ENCODE measurements around the gene CPOX. TPM values are rescaled to one million over a fixed set of nuclear protein-coding genes. Genes with fewer than 3 reads are reported as not detected.

CPOX gene
- total RNA-seq, 1 donor from 2014 or later, result 15.8 TPM

DNA sequence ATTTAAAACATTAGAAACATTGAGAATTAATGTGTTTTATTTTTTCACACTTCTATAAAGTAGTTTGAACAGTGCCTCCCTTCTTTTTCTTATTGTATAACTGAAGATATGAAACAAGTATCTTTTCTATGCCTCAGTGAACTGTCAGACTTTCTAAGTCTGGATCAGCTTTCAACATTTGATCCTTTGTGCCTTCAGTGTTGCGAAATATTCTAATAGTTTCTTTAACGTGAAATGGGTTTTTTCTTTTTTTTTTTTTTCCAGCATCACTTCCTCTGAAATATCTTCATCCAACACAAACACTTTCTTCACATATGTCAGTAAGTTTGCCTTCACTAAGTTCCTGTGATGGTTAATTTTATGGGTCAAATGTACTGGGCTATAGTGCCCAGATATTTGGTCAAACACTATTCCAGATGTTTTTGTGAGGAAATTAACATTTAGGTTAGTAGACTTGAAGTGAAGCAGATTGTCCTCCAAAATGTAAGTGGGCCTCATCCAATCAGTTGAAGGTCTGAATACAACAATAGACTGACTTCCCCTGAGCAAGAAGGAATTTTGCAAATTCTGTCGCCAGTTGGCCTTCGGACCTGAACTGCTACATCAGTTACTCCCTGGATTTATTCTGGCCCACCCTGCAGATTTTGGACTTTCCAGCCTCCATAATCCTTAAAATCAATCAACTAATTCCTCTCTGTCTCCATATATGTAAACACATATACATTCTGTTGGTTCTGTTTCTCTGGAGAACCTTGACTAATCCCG, 6.4 kb upstream of the CPOX start:
- Histone ChIP-seq H3K27ac (no peak overlapping the region), H3K27me3 (no peaks in the 10 kb centered on the region), H3K4me1 (no peaks in the 10 kb centered on the region), H3K9me3 (no peaks in the 10 kb centered on the region), H3K4me3 (no peak overlapping the region), H3K36me3 (no peaks in the 10 kb centered on the region)
- ATAC-seq (no peak), DNase-seq (no peak)
- intact Hi-C loops (cut with DNase I), result loop anchor here (10.0 kb wide), 1 partner anchor 205 kb away; no protein-coding TSS in a partner anchor
- TF ChIP-seq, protein P1, sequence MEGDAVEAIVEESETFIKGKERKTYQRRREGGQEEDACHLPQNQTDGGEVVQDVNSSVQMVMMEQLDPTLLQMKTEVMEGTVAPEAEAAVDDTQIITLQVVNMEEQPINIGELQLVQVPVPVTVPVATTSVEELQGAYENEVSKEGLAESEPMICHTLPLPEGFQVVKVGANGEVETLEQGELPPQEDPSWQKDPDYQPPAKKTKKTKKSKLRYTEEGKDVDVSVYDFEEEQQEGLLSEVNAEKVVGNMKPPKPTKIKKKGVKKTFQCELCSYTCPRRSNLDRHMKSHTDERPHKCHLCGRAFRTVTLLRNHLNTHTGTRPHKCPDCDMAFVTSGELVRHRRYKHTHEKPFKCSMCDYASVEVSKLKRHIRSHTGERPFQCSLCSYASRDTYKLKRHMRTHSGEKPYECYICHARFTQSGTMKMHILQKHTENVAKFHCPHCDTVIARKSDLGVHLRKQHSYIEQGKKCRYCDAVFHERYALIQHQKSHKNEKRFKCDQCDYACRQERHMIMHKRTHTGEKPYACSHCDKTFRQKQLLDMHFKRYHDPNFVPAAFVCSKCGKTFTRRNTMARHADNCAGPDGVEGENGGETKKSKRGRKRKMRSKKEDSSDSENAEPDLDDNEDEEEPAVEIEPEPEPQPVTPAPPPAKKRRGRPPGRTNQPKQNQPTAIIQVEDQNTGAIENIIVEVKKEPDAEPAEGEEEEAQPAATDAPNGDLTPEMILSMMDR (IDR thresholded peaks at IDR 0.05), result no peak

DNA sequence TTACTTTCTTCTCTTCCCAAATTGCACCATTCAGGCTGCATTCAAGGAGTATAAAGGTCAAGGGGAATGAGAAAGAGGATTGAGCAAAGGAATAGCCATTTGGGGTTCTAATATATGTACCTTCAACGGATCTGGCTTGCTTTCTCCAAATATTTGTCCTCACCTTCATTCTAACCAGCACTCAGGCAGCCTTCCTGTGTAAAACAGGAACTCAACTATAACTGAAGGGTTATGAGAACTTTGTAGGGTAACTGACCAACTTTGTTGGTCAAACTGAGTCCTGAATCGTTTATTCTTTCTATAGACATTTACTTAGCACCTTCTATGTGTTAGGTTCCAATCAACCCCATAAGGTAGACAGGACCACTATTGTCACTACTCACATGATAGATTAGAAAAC, 5.1 kb upstream of the CPOX start:
- no peaks in the 10 kb centered on the region for H3K9me3 ChIP-seq
- H3K4me1 ChIP-seq, result no peaks in the 10 kb centered on the region
- intact Hi-C loops (cut with DNase I), result loop anchor here (10.0 kb wide), 1 partner anchor 206 kb away; no protein-coding TSS in a partner anchor
- DNase-seq (no peak), ATAC-seq (no peak)
- no peaks in the 10 kb centered on the region for H3K36me3 ChIP-seq
- H3K27ac ChIP-seq, result no peak overlapping the region
- TF ChIP-seq, protein P1 (IDR thresholded peaks at IDR 0.05), result no peak
- H3K4me3 ChIP-seq, result no peak overlapping the region
- no peaks in the 10 kb centered on the region for H3K27me3 ChIP-seq

DNA sequence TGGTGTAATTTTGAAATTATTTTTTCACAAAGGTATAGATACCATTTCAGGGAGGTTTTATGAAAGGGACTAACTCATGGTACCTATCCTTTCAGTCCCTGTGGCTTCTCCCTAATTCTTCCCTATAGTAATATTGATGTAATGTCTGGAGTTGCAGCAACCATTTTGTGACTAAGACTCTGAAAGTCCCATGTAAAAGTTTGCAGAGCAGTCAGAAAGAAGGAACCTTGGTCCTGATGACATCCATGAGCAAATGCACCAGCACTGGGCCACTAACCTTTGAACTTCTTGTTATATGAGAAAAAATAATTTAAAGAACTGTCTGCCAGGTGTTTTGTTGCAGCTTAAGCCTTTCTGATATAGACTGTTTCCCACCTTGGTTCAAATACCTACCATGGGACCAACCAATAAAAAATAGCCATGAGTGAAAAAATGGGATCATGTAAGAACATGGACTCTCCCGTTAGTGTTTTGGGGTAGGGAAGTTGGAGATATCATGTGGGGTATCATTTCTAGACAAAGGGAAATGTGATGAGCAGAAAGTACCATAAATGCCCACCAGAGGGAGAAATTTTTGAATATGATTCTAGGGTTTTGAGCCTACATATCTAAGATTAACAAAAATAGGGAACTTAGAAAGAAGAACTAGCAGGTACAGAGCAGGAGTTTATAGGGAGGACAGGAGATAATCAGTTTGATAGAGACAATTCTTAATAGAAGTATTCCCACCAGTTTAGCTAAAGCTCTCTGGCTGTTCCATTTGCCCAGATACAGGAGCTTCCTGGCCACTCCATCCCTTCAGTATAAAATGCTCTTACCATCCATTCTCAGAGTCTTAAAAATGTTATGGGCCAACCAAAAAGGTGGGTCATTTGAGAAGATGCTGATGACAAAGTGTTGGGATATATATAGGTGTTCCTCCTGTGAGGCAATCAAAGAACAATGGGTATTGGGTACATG, 3.4 kb upstream of the CPOX start:
- peak; percentile 3 for ATAC-seq
- DNase-seq, result no peak
- H3K9me3 ChIP-seq, result no peaks in the 10 kb centered on the region
- H3K27ac ChIP-seq, result no peak overlapping the region
- H3K36me3 ChIP-seq, result no peaks in the 10 kb centered on the region
- no peaks in the 10 kb centered on the region for H3K27me3 ChIP-seq
- intact Hi-C loops (cut with DNase I), result loop anchor here (10.0 kb wide), 1 partner anchor 208 kb away; no protein-coding TSS in a partner anchor
- TF ChIP-seq, protein P1 (IDR thresholded peaks at IDR 0.05), result peak; percentile 76
- H3K4me1 ChIP-seq, result peaks cover 7% of the 10 kb centered on the region
- no peak overlapping the region for H3K4me3 ChIP-seq

DNA sequence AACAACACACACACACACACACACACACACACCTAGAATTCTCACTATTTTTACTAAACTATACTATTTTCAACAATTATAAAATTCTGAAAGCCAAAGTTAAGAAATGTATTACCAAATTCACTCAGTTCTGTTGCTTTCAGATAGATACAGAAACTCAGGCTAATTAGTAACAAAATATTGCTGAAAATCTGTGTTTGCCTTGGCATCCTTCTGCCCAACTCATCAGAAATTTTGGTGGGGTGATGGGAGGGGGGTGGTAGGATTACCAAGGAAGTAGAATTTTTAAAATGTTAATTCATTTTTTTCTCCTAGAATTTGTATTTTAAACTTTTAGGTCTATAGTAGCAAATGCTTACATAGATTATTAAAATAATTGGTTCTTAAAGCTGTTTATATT, 2.7 kb upstream of the CPOX start:
- Histone ChIP-seq H3K4me3 (no peak overlapping the region), H3K27me3 (no peaks in the 10 kb centered on the region), H3K4me1 (peaks cover 7% of the 10 kb centered on the region), H3K27ac (no peak overlapping the region), H3K36me3 (no peaks in the 10 kb centered on the region), H3K9me3 (no peaks in the 10 kb centered on the region)
- DNase-seq, result no peak
- TF ChIP-seq, protein P1 (IDR thresholded peaks at IDR 0.05), result no peak
- ATAC-seq, result no peak
- intact Hi-C loops (cut with DNase I), result loop anchor here (10.0 kb wide), 1 partner anchor 209 kb away; no protein-coding TSS in a partner anchor

DNA sequence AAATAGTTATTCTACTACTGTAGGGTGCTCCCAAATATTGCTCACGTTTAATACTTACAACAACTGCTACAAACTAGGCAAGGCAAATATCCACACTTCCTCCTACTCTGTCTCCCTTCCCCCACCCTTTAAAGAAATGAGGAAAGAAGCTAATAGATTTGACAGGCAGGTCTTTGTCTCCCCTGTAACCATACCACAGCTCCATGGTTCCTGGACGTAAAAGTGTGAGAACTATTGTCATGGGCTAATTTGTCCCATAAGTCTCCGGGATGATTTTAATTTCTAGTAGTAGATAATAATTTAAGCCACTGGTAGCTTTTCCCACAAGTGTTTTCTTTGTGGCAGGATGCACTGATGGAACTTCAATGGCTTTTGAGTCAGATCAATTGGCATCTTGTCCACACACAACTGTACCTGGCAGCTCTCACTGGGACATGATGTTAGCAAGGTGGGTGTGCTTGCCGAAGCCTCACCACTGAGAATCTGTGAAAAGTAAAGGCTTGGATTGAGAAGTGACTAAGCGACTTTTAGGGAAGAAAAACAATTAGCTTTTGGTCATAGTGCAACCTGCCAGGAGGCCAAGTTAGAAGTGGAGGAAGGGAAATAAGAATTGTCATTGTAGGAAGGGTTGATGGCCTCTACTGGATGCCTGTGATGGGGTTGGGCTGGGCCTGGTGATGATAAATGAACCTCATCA, 1.4 kb upstream of the CPOX start:
- ATAC-seq, result no peak
- Histone ChIP-seq H3K27me3 (no peaks in the 10 kb centered on the region), H3K27ac (no peak overlapping the region), H3K9me3 (no peaks in the 10 kb centered on the region), H3K36me3 (peaks cover 10% of the 10 kb centered on the region), H3K4me3 (no peak overlapping the region), H3K4me1 (peaks cover 7% of the 10 kb centered on the region)
- intact Hi-C loops (cut with DNase I), result loop anchor here (10.0 kb wide), 1 partner anchor 210 kb away; no protein-coding TSS in a partner anchor
- no peak for DNase-seq
- TF ChIP-seq, protein P1 (IDR thresholded peaks at IDR 0.05), result no peak
